Naive thymus-derived CD4-positive, alpha-beta T cell (primary cell): ENCODE measurements around the gene FKBP5. TPM values are rescaled to one million over a fixed set of nuclear protein-coding genes. Genes with fewer than 3 reads are reported as not detected.

Experiments
- ATAC-seq: fragments of 150-1000 bp; cut with Tn5 transposase; 2 replicates; pipeline ENCODE4 v1.10.0; 2021; ENCODE audit warnings: mild to moderate bottlenecking, moderate library complexity
- CTCF ChIA-PET: fragments of 350-600 bp; sonication (Branson Sonifier 250); formaldehyde crosslinking; loops from one replicate; lab custom pipeline; 2021; ENCODE audit warnings: antibody characterized with exemption; lab: Charles Lee
- POLR2A ChIA-PET: fragments of 350-600 bp; sonication (Branson Sonifier 250); formaldehyde crosslinking; loops from one replicate; lab custom pipeline; 2021; ENCODE audit warnings: antibody characterized with exemption, inconsistent platforms; lab: Charles Lee
- DNase-seq, 9 donors: peaks; one replicate each; pipeline versions ENCODE4 v3.0.0 to v3.0.0-alpha.2; 2020 to 2022; ENCODE audit warnings: mixed read lengths in 1 of 9
- H3K27ac ChIP-seq: one replicate; pipeline ENCODE4 v1.7.0; 2013; ENCODE audit warnings: mild to moderate bottlenecking, low read depth, low read length, moderate library complexity
- H3K27me3 ChIP-seq, 2 donors: one replicate each; pipeline ENCODE4 v1.7.0; 2013; ENCODE audit warnings: low read length in 2 of 2, mild to moderate bottlenecking in 2 of 2, moderate library complexity in 2 of 2; ENCODE audit not compliant: control insufficient read depth in 2 of 2, insufficient read depth in 2 of 2
- H3K36me3 ChIP-seq, 3 experiments: 1 replicate in 2 of 3; 2 replicates in 1 of 3; pipeline ENCODE4 v1.7.0; 2013; ENCODE audit warnings: low read length in 3 of 3, mild to moderate bottlenecking in 3 of 3, moderate library complexity in 1 of 3; ENCODE audit not compliant: insufficient read depth in 3 of 3, control insufficient read depth in 2 of 3
- H3K4me1 ChIP-seq, 2 donors: one replicate each; pipeline ENCODE4 v1.7.0; 2013; ENCODE audit warnings: low read length in 2 of 2, mild to moderate bottlenecking in 2 of 2, moderate library complexity in 1 of 2; ENCODE audit not compliant: control insufficient read depth in 2 of 2, insufficient read depth in 2 of 2
- H3K4me3 ChIP-seq: 2 replicates; pipeline ENCODE4 v1.7.0; 2013; ENCODE audit warnings: mild to moderate bottlenecking, low read length
- H3K9me3 ChIP-seq, 3 experiments: 1 replicate in 2 of 3; 2 replicates in 1 of 3; pipeline ENCODE4 v1.7.0; 2013; ENCODE audit warnings: low read length in 3 of 3; ENCODE audit not compliant: control insufficient read depth in 2 of 3
- H3K27ac Mint-ChIP-seq, 9 donors: one replicate each; pipeline ENCODE4 v1.8.0; 2020 to 2022; ENCODE audit warnings: mixed read lengths in 9 of 9, mild to moderate bottlenecking in 8 of 9, moderate library complexity in 5 of 9, inconsistent platforms in 2 of 9
- H3K27me3 Mint-ChIP-seq, 5 donors: one replicate each; pipeline ENCODE4 v1.8.0; 2021 to 2022; ENCODE audit warnings: mixed read lengths in 5 of 5, mild to moderate bottlenecking in 1 of 5
- H3K36me3 Mint-ChIP-seq, 5 donors: one replicate each; pipeline ENCODE4 v1.8.0; 2020 to 2022; ENCODE audit warnings: mixed read lengths in 5 of 5, mild to moderate bottlenecking in 3 of 5, inconsistent platforms in 1 of 5
- H3K4me1 Mint-ChIP-seq, 7 donors: one replicate each; pipeline ENCODE4 v1.8.0; 2020 to 2022; ENCODE audit warnings: mixed read lengths in 7 of 7, mild to moderate bottlenecking in 3 of 7, inconsistent platforms in 1 of 7
- H3K4me3 Mint-ChIP-seq, 10 donors: one replicate each; pipeline ENCODE4 v1.8.0; 2020 to 2022; ENCODE audit warnings: mild to moderate bottlenecking in 10 of 10, mixed read lengths in 10 of 10, moderate library complexity in 6 of 10, inconsistent platforms in 2 of 10
- H3K9me3 Mint-ChIP-seq, 11 donors: one replicate each; pipeline ENCODE4 v1.8.0; 2020 to 2022; ENCODE audit warnings: mixed read lengths in 11 of 11, mild to moderate bottlenecking in 4 of 11, inconsistent platforms in 1 of 11, moderate library complexity in 1 of 11
- intact Hi-C, 2 donors: fragments of 100-400 bp; cut with micrococcal nuclease; formaldehyde crosslinking; loops; one replicate each; pipeline ENCODE4 v1.15.1; 2023
- polyA plus RNA-seq, 2 donors: library from polyadenylated mRNA; unstranded; fragments of 300-500 nt; fragmentation: Illumina TruSeq; gene quantifications; one replicate each; pipeline ENCODE4 v1.2.3, GENCODE V29; 2021
- total RNA-seq, 6 experiments: library from RNA in 5 of 6; stranded (reverse) in 5 of 6; gene quantifications; 1 replicate in 5 of 6; 2 replicates in 1 of 6; pipeline ENCODE4 v1.2.3 and lab custom pipeline; 2021 to 2026

The FKBP5 gene
- total and polyA plus RNA-seq, 7 experiments from 2014 or later: 56.7 to 324 (median 80.2) TPM

DNA sequence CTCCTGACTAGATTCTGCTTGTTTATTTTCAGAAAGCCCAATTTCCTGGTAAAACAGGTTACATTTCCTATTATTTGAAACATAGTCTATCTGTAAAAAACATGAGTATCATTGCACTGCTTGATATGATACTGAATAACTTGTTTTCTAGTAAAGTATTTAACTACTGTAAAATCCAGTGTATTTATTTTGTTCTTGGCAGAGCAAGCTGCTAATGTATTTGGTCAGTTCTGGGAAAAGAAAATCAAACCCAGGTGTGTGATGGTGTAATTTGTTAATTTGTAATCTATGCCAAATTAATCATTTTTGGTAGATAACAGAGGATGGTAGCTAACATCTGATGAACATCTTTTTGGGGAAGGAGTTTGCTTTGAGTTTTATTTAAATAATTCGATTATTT lies 50.8 kb downstream of the FKBP5 start:
- H3K4me1 Mint-ChIP-seq: peaks cover 19 to 67% (median 66%) of the 10 kb centered on the region in 7 donors
- Histone ChIP-seq H3K4me3 (no peak overlapping the region), H3K36me3 (peaks cover 16 to 47% (median 17%) of the 10 kb centered on the region in 3 experiments), H3K9me3 (no peaks in the 10 kb centered on the region), H3K4me1 (peaks cover 0 to 35% of the 10 kb centered on the region in 2 donors), H3K27me3 (no peaks in the 10 kb centered on the region), H3K27ac (peak overlapping the region; percentile 7)
- H3K9me3 Mint-ChIP-seq: no peaks in the 10 kb centered on the region
- ChIA-PET POLR2A (interaction anchor here (0.7 to 1.3 kb wide), 9 partner anchors 9 to 92 kb away, joined by 3 to 4 read pairs (median 4); no protein-coding TSS in a partner anchor), CTCF (interaction anchor here (0.7 to 2.8 kb wide), 5 partner anchors 11 to 186 kb away, joined by 3 to 16 read pairs (median 3); partner anchors contain the start of genes ARMC12 and FANCE)
- H3K27ac Mint-ChIP-seq: peak overlapping the region in 8 of 9 donors; percentile 30 to 86 (median 70)
- intact Hi-C loops: loop anchor here in 1 of 2 donors (5.0 kb wide), 1 partner anchor 39 kb away; no protein-coding TSS in a partner anchor
- H3K4me3 Mint-ChIP-seq: peak overlapping the region in 3 of 10 donors; percentile 6 to 37 (median 11)
- H3K36me3 Mint-ChIP-seq: peaks cover 5 to 51% (median 29%) of the 10 kb centered on the region in 5 donors
- no peak for ATAC-seq
- no peak for DNase-seq
- H3K27me3 Mint-ChIP-seq: no peaks in the 10 kb centered on the region

DNA sequence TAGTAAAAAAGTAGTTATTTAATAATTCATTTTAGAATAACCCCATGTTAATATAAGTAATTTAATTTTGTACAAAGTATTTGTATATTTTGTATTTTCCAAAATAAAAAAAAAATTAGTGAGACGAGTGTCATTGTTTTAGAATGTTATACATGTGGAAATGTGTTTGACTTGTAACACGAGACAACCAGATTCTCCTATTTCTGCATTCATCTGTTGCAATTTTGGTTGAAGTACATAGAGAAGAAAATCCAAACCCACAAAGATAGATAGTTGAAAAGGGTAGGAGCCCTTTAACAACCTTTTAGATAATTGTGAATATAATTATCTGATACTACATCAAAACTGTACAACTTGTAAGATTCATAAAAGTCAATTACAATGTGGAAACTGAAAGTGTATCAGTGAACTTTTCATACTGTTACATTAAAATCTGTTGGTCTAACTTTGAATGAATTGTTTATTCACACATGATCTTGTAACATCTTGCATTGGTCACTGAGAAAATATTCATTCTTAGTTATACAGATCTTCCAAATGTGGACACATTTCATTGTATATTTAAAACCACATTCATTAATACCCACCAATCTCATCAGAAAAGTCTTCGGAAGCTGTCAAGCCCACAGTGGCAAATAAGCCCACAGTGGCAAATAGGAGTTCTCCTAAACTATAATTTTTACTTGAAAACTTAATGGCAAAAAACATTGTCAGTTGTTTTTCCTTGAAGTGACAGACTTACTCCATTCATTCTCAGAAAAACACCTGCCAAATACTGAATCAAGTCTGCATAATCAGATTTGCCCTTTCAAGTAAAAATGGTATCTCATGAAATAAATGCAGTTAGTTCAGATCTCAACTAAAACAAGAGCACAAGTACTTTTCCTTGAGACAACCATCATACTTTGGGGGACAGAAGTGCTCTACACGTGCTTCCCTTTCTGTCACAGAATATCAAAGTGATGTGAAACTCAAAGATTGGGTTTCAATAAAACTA lies 52.8 kb downstream of the FKBP5 start:
- Mint-ChIP-seq H3K36me3 (peaks cover 5 to 48% (median 26%) of the 10 kb centered on the region in 5 donors), H3K27ac (peak overlapping the region; percentile 7 to 86 (median 83)), H3K4me3 (peak overlapping the region in 5 of 10 donors; percentile 7 to 46 (median 42)), H3K9me3 (no peaks in the 10 kb centered on the region), H3K4me1 (peaks cover 16 to 67% (median 59%) of the 10 kb centered on the region in 7 donors), H3K27me3 (no peaks in the 10 kb centered on the region)
- Histone ChIP-seq H3K4me3 (no peak overlapping the region), H3K27ac (peak overlapping the region; percentile 39), H3K9me3 (no peaks in the 10 kb centered on the region), H3K4me1 (peaks cover 0 to 29% of the 10 kb centered on the region in 2 donors), H3K36me3 (peaks cover 10 to 36% (median 17%) of the 10 kb centered on the region in 3 experiments), H3K27me3 (no peaks in the 10 kb centered on the region)
- POLR2A ChIA-PET: interaction anchor here (0.9 to 1.0 kb wide), 2 partner anchors 10 to 52 kb away, joined by 3 read pairs; no protein-coding TSS in a partner anchor
- intact Hi-C loops: loop anchor here in 1 of 2 donors (5.0 kb wide), 1 partner anchor 41 kb away; no protein-coding TSS in a partner anchor
- no peak for DNase-seq
- CTCF ChIA-PET: interaction anchor here (1.9 to 2.1 kb wide), 2 partner anchors 98 to 100 kb away, joined by 5 to 8 read pairs; partner anchors contain the start of gene ARMC12
- ATAC-seq: no peak

DNA sequence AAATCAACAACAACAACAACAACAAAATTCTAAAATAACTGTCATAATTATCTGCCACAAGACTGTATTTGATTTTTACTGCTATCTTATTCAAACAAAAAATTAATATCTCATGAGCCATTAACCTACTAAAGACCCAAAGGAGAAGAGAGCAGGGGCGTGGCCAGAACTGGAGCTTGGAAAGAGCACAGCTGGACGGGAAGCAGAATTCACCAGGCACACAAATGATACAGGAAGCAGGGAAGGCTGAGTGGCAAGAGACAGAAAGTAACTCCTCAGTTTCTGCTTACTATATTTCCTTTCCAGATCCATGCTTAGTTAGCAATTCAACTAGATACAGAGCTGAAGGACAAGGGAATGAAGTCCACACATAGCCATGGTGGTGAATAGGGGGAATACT lies 54.4 kb downstream of the FKBP5 start:
- Histone ChIP-seq H3K36me3 (peaks cover 8 to 44% (median 11%) of the 10 kb centered on the region in 3 experiments), H3K4me1 (peaks cover 0 to 29% of the 10 kb centered on the region in 2 donors), H3K4me3 (no peak overlapping the region), H3K9me3 (no peaks in the 10 kb centered on the region), H3K27ac (peak overlapping the region; percentile 53), H3K27me3 (no peaks in the 10 kb centered on the region)
- peaks cover 9 to 49% (median 27%) of the 10 kb centered on the region in 5 donors for H3K36me3 Mint-ChIP-seq
- peaks cover 12 to 69% (median 60%) of the 10 kb centered on the region in 7 donors for H3K4me1 Mint-ChIP-seq
- POLR2A ChIA-PET: no interaction called here
- H3K27ac Mint-ChIP-seq: peak overlapping the region; percentile 21 to 90 (median 77)
- H3K4me3 Mint-ChIP-seq: peak overlapping the region in 2 of 10 donors; percentile 4 to 29
- H3K9me3 Mint-ChIP-seq: no peaks in the 10 kb centered on the region
- ATAC-seq (no peak), DNase-seq (no peak)
- CTCF ChIA-PET: interaction anchor here (0.7 to 3.3 kb wide), 5 partner anchors 9 to 102 kb away, joined by 3 to 14 read pairs (median 8); partner anchors contain the start of gene ARMC12
- intact Hi-C loops: no loop called here
- H3K27me3 Mint-ChIP-seq: no peaks in the 10 kb centered on the region

DNA sequence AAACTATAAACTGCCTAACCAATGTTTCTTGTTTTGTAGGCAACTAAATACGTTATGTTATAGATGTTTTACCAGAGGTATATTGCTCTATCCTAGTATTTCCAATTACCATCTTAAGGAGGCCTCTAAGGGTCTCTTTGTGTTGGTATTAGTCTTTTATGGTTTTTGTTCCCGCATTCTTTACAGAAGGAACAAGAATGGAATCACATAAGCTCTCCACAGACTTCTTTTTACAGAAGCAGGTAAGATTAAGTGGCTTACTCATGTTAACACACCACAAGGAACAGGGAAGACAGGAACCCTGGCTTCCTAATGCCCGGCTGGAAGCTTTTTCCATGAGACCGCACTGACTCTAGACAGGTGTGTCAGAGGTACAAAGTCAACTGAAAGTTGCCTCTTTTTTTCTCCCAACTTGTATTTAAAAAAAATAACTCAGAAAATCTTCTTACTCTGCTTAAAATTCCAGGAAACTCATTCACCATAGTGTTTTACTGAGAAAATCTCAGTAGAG lies 55.1 kb downstream of the FKBP5 start:
- peaks cover 11 to 65% (median 56%) of the 10 kb centered on the region in 7 donors for H3K4me1 Mint-ChIP-seq
- POLR2A ChIA-PET: no interaction called here

DNA sequence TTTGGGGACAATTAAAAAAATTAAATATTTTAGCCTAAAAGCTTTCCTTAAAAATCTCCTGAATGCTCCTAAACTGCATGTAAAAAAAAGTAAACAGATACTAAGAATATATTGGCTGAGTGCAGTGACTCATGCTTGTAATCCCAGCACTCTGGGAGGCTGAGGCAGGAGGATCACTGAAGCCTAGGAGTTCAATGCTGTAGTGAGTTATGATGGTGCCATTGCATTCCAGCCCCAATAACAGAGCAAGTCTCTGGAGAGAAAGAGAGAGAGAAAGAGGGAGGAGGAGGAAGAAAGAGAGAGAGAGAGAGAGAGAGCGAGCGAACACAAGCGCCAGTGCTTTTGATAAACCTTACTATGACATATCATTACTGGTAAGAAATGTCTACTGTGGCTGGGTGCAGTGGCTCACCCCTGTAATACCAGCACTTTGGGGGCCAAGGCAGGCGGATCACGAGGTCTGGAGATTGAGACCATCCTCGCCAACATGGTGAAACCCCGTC lies 58.8 kb downstream of the FKBP5 start:
- intact Hi-C loops: no loop called here
- H3K36me3 Mint-ChIP-seq: peaks cover 4 to 39% (median 24%) of the 10 kb centered on the region in 5 donors
- peaks cover 0 to 7% of the 10 kb centered on the region in 2 donors for H3K4me1 ChIP-seq
- CTCF ChIA-PET: interaction anchor here (0.6 to 1.5 kb wide), 2 partner anchors 11 to 46 kb away, joined by 3 to 5 read pairs; no protein-coding TSS in a partner anchor
- ATAC-seq: no peak
- POLR2A ChIA-PET: interaction anchor here (0.6 to 1.6 kb wide), 3 partner anchors 26 to 132 kb away, joined by 3 to 5 read pairs (median 5); no protein-coding TSS in a partner anchor
- no peaks in the 10 kb centered on the region for H3K9me3 ChIP-seq
- H3K27me3 Mint-ChIP-seq: no peaks in the 10 kb centered on the region
- peak overlapping the region in 1 of 10 donors; percentile 15 for H3K4me3 Mint-ChIP-seq
- no peak overlapping the region for H3K27ac ChIP-seq
- peaks cover 11 to 44% (median 40%) of the 10 kb centered on the region in 7 donors for H3K4me1 Mint-ChIP-seq
- no peak overlapping the region for H3K4me3 ChIP-seq
- H3K27ac Mint-ChIP-seq: peak overlapping the region in 8 of 9 donors; percentile 67 to 93 (median 84)
- no peak for DNase-seq
- H3K9me3 Mint-ChIP-seq: no peaks in the 10 kb centered on the region
- peaks cover 0 to 31% (median 6%) of the 10 kb centered on the region in 3 experiments for H3K36me3 ChIP-seq
- no peaks in the 10 kb centered on the region for H3K27me3 ChIP-seq

More for the DNA sequence above, 55.1 kb downstream of the FKBP5 start:
- H3K4me1 ChIP-seq: peaks cover 0 to 26% of the 10 kb centered on the region in 2 donors
- peak overlapping the region; percentile 53 for H3K27ac ChIP-seq
- no peaks in the 10 kb centered on the region for H3K9me3 ChIP-seq
- Mint-ChIP-seq H3K9me3 (no peaks in the 10 kb centered on the region), H3K4me3 (no peak overlapping the region), H3K27me3 (no peaks in the 10 kb centered on the region), H3K36me3 (peaks cover 9 to 50% (median 28%) of the 10 kb centered on the region in 5 donors), H3K27ac (peak overlapping the region in 7 of 9 donors; percentile 59 to 90 (median 84))
- H3K4me3 ChIP-seq: no peak overlapping the region
- no peak for ATAC-seq
- DNase-seq: no peak
- H3K36me3 ChIP-seq: peaks cover 8 to 47% (median 11%) of the 10 kb centered on the region in 3 experiments
- CTCF ChIA-PET: interaction anchor here (0.7 to 3.3 kb wide), 5 partner anchors 9 to 103 kb away, joined by 3 to 14 read pairs (median 8); partner anchors contain the start of gene ARMC12
- no peaks in the 10 kb centered on the region for H3K27me3 ChIP-seq
- intact Hi-C loops: no loop called here
